AG10803 (cell line): ENCODE results near the gene CABLES2.

Experiments
- DNase-seq: peaks from one replicate; pipeline ENCODE4 v3.0.0; 2010; ENCODE audit warnings: low read depth
- H3K4me3 ChIP-seq: 2 replicates; pipeline ENCODE4 v1.5.1; 2011; ENCODE audit warnings: mild to moderate bottlenecking, low read length, control low read depth
- TF ChIP-seq, protein P1 (sequence below): conservative IDR thresholded peaks from 2 replicates; pipeline ENCODE4 v1.5.1; 2011; ENCODE audit warnings: mild to moderate bottlenecking, low read length, control low read depth, inconsistent platforms

CABLES2 gene

DNA sequence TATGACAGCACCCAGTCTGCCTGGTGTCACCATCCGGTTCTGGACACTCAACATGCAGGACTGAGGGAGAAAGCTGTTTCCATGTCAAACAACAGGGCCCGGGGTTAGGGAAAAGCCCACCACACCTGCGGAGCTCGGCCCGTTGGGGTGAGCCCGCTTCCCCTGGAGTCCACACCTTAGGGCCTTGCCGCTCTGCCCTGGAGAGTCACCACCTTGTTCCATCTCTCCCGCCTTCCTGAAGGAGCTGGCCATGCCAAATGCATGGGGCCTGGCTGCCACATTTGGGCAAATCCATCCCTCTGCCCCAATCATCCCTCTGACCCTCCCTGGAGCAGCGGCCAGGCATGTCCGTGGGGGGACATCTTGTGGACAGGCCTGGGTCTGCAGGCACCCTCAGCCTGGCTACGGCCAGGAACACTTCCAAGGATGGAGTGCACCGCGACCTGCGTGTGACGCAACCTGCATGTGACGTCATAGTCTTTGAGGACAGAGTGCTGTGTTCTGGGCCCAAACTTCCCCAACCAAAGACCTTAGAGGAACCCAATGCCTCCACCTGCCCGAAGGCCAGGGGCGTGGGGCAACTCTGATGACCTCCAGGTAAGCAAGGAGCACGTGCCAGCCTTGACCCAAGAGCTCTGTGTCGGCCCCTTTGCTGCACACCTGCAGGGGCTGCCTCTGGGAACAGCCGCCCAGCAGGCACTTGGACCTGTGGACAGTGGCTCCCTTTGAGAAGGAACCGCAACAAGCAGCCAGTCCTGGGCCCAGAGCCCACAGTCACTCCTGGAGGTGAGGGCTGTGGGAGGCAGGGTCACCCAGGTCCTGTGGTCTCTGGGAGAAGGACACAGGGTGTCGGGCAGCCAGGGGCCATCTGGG lies 1.7 kb downstream of the CABLES2 start:
- TF ChIP-seq, protein P1, sequence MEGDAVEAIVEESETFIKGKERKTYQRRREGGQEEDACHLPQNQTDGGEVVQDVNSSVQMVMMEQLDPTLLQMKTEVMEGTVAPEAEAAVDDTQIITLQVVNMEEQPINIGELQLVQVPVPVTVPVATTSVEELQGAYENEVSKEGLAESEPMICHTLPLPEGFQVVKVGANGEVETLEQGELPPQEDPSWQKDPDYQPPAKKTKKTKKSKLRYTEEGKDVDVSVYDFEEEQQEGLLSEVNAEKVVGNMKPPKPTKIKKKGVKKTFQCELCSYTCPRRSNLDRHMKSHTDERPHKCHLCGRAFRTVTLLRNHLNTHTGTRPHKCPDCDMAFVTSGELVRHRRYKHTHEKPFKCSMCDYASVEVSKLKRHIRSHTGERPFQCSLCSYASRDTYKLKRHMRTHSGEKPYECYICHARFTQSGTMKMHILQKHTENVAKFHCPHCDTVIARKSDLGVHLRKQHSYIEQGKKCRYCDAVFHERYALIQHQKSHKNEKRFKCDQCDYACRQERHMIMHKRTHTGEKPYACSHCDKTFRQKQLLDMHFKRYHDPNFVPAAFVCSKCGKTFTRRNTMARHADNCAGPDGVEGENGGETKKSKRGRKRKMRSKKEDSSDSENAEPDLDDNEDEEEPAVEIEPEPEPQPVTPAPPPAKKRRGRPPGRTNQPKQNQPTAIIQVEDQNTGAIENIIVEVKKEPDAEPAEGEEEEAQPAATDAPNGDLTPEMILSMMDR: peak; percentile 51
- no peak overlapping the region for H3K4me3 ChIP-seq
- DNase-seq: peak; percentile 47

DNA sequence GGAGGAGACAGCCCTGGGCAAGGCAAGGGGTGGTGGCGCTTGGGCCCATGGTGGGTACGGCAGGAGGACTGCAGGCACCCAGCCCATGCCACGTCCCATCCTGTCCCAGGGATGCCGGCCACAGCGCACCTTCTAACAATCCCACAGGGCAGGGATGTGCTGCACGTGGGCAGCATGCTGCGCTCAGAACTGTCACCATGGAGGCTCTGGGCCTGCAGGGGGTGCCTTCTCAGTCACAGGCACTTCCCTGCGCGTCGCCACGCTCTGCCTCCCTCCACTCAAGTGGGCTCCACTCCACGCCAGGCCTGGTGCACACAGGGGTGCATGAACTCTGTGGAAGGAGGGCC lies 2.4 kb downstream of the CABLES2 start:
- no peak for DNase-seq
- no peak overlapping the region for H3K4me3 ChIP-seq
- TF ChIP-seq, protein P1: no peak

DNA sequence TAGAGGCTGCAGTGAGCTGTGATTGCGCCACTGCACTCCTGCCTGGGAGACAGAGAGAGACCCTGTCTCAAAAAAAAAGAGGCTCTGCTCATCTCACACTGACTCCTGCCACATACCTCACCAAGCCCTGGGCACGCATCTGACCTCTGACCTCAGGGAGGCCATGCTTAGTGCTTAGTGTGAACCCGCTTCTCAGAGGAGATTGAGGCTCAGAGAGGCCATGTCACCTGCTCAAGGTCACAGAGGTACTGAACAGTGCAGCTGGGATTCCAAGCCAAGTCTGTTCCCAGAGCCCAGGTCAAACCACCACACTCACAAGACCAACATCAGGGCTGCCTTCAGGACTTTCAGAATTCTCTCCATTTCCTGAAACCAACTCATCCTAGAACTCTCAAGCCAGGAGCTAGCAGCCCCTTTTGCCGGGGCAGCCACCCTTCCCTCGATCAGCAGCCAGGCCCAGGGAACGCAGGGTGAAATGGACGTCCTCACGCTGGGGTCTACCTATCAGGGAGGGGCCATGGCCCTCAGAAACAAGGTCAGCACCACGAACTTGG lies 2.9 kb downstream of the CABLES2 start:
- DNase-seq: no peak
- H3K4me3 ChIP-seq: no peak overlapping the region
- TF ChIP-seq, protein P1: no peak

DNA sequence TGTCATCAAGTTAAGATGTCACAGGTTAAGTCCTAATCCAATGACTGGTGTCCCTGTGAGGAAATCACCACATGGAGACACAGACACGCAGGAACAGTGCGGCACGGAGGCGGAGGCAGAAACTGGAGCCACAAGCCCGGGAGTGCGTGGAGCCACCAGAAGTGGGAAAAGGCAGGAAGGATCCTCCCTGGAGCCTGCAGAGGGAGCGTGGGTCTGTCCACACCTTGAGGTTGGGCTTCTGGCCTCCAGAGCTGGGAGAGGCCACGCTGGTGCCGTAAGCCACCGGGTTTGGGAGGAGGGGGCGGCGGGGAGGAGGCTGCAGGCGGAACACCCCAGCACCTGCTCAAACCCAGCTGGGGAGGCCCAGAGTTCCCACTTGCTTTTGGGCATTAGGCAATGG lies 3.8 kb downstream of the CABLES2 start:
- H3K4me3 ChIP-seq: no peak overlapping the region
- TF ChIP-seq, protein P1: no peak
- no peak for DNase-seq

DNA sequence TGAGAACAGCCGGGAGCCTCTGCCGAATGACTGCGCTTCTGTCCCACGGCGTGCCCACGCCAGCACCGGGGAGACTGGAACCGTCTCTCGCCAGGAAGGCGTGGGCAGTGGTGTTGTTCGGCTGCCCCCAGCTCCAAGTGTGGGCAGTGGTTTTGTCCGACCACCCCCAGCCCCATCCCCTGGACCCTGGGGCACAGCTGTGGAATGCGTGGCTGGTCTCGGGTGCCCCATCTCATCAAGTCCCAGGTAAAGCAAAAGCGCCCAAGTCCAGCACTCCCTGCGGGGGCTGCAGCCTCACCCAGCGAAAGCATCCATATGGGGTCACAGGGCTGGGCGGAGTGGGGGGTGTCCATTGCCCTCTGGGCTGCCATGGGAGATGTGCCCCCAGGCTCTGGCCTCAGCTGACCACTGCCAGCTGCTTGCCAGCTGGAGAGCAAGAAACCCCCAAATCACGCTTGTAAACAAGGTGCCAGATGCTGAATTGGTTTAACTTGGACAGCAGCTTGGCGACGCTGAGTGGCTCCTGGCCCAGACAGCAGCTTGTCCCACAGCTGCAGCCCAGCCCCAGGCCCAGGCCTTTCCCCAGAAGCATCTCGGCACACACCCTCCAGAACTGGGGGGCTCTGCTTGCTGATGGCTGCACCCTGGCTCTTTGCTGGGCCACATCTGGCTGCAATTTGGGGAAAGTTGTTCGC lies 4.5 kb downstream of the CABLES2 start:
- no peak for DNase-seq
- TF ChIP-seq, protein P1: no peak
- H3K4me3 ChIP-seq: no peak overlapping the region

DNA sequence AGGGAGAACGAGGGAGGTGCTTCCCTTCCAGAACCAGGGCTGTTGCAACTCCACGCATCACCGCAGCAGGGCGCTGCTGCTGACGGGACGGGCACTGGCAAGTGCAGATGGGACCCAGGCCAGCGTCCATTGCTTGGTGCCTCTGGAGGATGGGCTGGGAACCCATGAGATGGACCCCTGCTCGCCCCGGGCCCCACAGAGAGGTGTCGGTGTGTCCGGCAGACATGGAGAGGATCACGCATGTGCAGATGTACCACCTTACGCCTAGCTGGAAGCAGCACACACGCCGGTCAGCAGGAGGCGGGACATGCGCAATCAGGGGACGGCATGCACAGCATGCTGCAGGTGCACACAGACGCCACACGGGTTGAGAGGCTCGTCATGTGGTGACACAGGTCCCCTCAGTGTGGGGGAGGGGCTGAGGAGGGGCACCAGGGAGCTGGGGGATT lies 5.7 kb downstream of the CABLES2 start:
- no peak for DNase-seq
- TF ChIP-seq, protein P1: no peak
- no peak overlapping the region for H3K4me3 ChIP-seq

DNA sequence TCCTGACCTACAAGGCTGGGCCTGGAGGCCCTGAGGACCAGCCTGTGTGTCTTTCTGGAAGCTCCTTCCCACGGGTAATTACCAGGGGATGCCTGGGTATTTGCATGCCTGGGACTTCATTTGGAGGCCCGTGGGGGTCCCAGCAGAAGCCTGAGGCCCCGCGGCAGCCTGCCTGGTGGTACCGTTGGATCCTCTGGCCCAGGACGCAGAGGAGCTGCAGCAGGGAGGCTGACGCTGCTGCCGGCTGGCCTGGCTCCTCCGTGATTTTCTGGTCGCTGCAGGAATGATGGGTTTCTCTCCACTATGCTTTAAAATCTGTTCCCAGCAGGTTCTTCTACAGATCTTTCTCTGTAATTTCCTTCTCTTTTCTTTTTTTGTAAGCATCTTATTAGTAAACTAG lies 6.5 kb downstream of the CABLES2 start:
- no peak for DNase-seq
- H3K4me3 ChIP-seq: no peak overlapping the region

More for the DNA sequence above, 6.5 kb downstream of the CABLES2 start:
- TF ChIP-seq, protein P1: no peak
